Tibial artery (tissue), 4 donors: Measurements from ENCODE around the gene SSR3.
A peak's percentile ranks its signal among the peaks of the same experiment; 100 is the strongest.

Source experiments
- DNase-seq, 2 donors: peaks; one replicate each; pipeline ENCODE4 v3.0.0-alpha.2; 2019
- H3K27ac ChIP-seq, 2 donors: fragments of 200-600 bp; sonication (generic) in 1 of 2; 1 replicate in 1 of 2; 2 replicates in 1 of 2; pipeline ENCODE4 v1.5.1; 2018 to 2019; ENCODE audit warnings: mild to moderate bottlenecking in 1 of 2
- H3K27me3 ChIP-seq, 2 donors: fragments of 200-600 bp; sonication (generic) in 1 of 2; one replicate each; pipeline versions ENCODE4 v1.5.1 to v1.6.0; 2016 to 2019
- H3K36me3 ChIP-seq, 3 donors: fragments of 200-600 bp; sonication (generic) in 2 of 3; one replicate each; pipeline ENCODE4 v1.5.1; 2016 to 2019; ENCODE audit warnings: mild to moderate bottlenecking in 2 of 3
- H3K4me1 ChIP-seq, 4 donors: fragments of 200-600 bp; sonication (generic) in 2 of 4; 1 replicate in 3 of 4; 2 replicates in 1 of 4; pipeline ENCODE4 v1.5.1; 2016 to 2019
- H3K4me3 ChIP-seq, 2 donors: fragments of 200-600 bp; sonication (generic) in 1 of 2; 1 replicate in 1 of 2; 2 replicates in 1 of 2; pipeline ENCODE4 v1.5.1; 2018 to 2019; ENCODE audit warnings: mild to moderate bottlenecking in 2 of 2
- H3K9me3 ChIP-seq, 3 donors: fragments of 200-600 bp; sonication (generic) in 1 of 3; one replicate each; pipeline ENCODE4 v1.5.1; 2016 to 2019
- CTCF ChIP-seq, 2 experiments: fragments of 200-600 bp in 1 of 2; fragments of 450-650 bp in 1 of 2; IDR thresholded peaks; one replicate each; pipeline ENCODE4 v1.5.1; 2017 to 2019; ENCODE audit warnings: antibody characterized with exemption in 2 of 2, mild to moderate bottlenecking in 1 of 2, moderate library complexity in 1 of 2
- intact Hi-C: fragments of 100-400 bp; cut with DNase I; formaldehyde crosslinking; loops from one replicate; pipeline ENCODE4 v1.15.0; 2023; ENCODE audit warnings: low total_unique reads

The SSR3 gene

DNA sequence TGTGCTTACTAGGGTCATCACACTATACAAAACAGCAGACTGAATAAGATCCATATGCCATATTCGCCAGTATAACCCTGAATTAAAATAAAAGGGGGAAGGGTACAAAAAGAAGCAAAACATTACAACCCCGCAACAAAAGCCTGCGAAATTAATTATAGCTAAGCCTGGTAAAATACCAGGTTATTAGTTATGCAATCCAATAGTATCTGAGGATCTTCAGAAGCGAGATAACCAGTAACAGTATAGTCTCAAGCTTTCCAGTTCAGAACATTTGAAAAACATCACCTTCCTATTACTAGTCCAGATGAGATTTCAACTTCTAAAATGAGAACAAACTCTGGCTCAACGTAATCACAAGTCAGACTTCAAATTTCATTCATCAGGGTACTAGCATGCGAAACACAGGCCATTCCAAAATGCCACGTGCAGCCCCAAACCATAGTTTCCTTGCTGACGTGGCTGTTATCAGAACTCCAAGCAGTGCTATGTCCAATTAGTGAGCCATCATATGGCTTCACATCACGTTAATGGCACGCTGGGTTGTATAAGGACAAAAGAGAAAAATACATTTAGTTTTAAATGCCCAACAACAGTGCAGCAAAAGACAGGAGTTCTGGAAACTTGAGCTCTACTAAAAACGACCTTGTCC lies 1.1 kb downstream of the SSR3 start:
- no peak for DNase-seq
- H3K4me3 ChIP-seq: peak overlapping the region; percentile 84 to 85
- H3K9me3 ChIP-seq: no peaks in the 10 kb centered on the region
- peaks cover 0 to 7% (median 0%) of the 10 kb centered on the region in 3 donors for H3K36me3 ChIP-seq
- intact Hi-C loops: loop anchor here (5.0 to 10.0 kb wide), 3 partner anchors 121 to 578 kb away; partner anchors contain the start of genes LEKR1 and TIPARP
- peaks cover 0 to 50% (median 24%) of the 10 kb centered on the region in 4 donors for H3K4me1 ChIP-seq
- H3K27ac ChIP-seq: peak overlapping the region; percentile 76 to 85
- TF ChIP-seq CTCF (IDR thresholded peaks at IDR 0.05): no peak
- H3K27me3 ChIP-seq: no peaks in the 10 kb centered on the region

GRCh38 chr3:156552973-156553372 lies 1.9 kb downstream of the SSR3 start:
- no peaks in the 10 kb centered on the region for H3K27me3 ChIP-seq
- no peaks in the 10 kb centered on the region for H3K9me3 ChIP-seq
- no peak overlapping the region for H3K27ac ChIP-seq
- peak overlapping the region; percentile 84 to 85 for H3K4me3 ChIP-seq
- intact Hi-C loops: loop anchor here (5.0 to 10.0 kb wide), 3 partner anchors 122 to 579 kb away; partner anchors contain the start of genes LEKR1 and TIPARP
- H3K4me1 ChIP-seq: peaks cover 0 to 57% (median 24%) of the 10 kb centered on the region in 4 donors
- TF ChIP-seq CTCF (IDR thresholded peaks at IDR 0.05): no peak
- DNase-seq: no peak
- peaks cover 3 to 11% (median 7%) of the 10 kb centered on the region in 3 donors for H3K36me3 ChIP-seq

DNA sequence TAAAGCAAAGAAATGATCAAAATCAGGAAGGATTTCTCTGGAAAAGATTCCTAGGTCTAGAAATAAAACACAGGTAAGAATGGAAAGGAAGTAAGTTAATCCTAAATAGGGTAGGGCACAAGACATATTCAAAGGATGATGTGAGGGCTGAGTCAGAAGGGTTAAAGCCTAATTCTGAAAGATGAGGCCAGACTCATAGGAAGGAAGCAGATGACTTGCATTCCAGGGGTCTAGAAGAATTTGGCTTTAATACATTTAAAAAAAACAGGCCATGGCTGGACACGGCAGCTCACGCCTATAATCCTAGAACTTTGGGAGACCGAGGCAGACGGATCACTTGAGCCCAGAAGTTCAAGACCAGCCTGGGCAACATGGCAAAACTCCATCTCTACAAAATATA lies 3.2 kb downstream of the SSR3 start:
- Histone ChIP-seq H3K36me3 (peaks cover 7 to 17% (median 9%) of the 10 kb centered on the region in 3 donors), H3K27me3 (no peaks in the 10 kb centered on the region), H3K9me3 (no peaks in the 10 kb centered on the region), H3K4me1 (peaks cover 0 to 69% (median 27%) of the 10 kb centered on the region in 4 donors), H3K4me3 (peak overlapping the region in 1 of 2 donors; percentile 0), H3K27ac (peak overlapping the region; percentile 11 to 28)
- no peak for TF ChIP-seq CTCF (IDR thresholded peaks at IDR 0.05)
- intact Hi-C loops: loop anchor here (5.0 to 10.0 kb wide), 3 partner anchors 123 to 581 kb away; partner anchors contain the start of genes LEKR1 and TIPARP
- no peak for DNase-seq

DNA sequence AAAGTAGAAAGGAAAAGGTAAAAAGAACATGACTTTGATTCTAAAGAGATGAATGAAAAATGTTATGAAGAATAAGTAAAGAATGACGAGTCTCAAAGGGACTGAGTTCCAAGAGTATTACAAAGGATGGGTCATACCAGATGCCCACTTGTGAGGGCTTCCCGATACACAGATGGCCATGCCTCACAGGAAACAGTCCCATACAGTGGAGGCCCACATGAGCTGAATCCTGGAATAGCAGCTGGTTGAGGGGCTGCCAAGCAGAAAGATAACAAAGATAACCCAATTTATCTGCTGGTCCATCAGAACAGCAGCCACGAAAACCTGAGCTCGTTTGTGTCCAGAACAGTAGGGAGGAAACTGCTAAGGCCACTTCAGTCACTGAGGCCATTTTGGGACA lies 3.7 kb downstream of the SSR3 start:
- H3K4me3 ChIP-seq: peak overlapping the region in 1 of 2 donors; percentile 0

DNA sequence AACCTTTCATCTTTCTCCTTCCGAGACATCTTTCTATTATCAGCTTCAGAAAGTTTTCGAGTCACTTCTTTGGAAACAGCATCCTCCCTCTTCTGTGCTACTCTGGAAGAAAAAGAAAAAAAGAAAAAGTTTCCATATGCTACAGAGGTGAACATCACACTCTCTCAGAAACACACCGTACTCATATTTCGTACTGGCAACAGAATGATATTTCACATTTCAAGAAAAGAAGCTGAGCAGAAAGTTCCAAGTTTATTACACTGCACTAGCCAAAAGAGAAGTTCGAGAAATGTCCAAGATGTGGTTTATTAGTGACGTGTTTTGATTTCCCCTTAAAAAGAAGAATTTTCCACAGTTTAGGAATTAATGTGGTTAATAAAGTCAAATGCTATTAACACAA lies 6.0 kb downstream of the SSR3 start:
- Histone ChIP-seq H3K9me3 (no peaks in the 10 kb centered on the region), H3K27me3 (no peaks in the 10 kb centered on the region), H3K27ac (peak overlapping the region in 1 of 2 donors; percentile 35), H3K4me3 (no peak overlapping the region), H3K36me3 (peaks cover 19 to 33% (median 28%) of the 10 kb centered on the region in 3 donors), H3K4me1 (peaks cover 0 to 94% (median 30%) of the 10 kb centered on the region in 4 donors)
- TF ChIP-seq CTCF (IDR thresholded peaks at IDR 0.05): no peak
- intact Hi-C loops: no loop called here
- no peak for DNase-seq

More for the DNA sequence above, 3.7 kb downstream of the SSR3 start:
- peaks cover 0 to 72% (median 27%) of the 10 kb centered on the region in 4 donors for H3K4me1 ChIP-seq
- TF ChIP-seq CTCF (IDR thresholded peaks at IDR 0.05): no peak
- no peaks in the 10 kb centered on the region for H3K27me3 ChIP-seq
- H3K36me3 ChIP-seq: peaks cover 7 to 20% (median 9%) of the 10 kb centered on the region in 3 donors
- H3K27ac ChIP-seq: peak overlapping the region; percentile 11 to 28
- H3K9me3 ChIP-seq: no peaks in the 10 kb centered on the region
- DNase-seq: no peak
- intact Hi-C loops: loop anchor here (5.0 to 10.0 kb wide), 3 partner anchors 124 to 581 kb away; partner anchors contain the start of genes LEKR1 and TIPARP
